Activated T-helper 1 cell treated with anti-CD3 and anti-CD28 coated beads, Interleukin-2, amount 50 U/mL, for 16 hours (primary cell): Measurements from ENCODE around the gene FAM120B.
A peak's percentile ranks its signal among the peaks of the same experiment; 100 is the strongest.
"Not testable (repeated sequence)": the region's sequence is repeated elsewhere in the genome, so short reads cannot be mapped to it uniquely, and the experiment has no call there.

ENCODE experiments used
- DNase-seq, 2 donors: peaks; one replicate each; pipeline ENCODE4 v3.0.0-alpha.2; 2020; ENCODE audit warnings: low read depth in 1 of 2, low spot score in 1 of 2

Gene FAM120B

GRCh38 chr6:170306324-170307079, at the start of gene FAM120B:
Gene FAM120B, plus strand, starts transcription at chr6:170306758. Its CDS starts 10,633 bp downstream, at chr6:170317391.
- DNase-seq, result peak; percentile 91 to 95

- DNase-seq, result no peak
These were observed 49.2 kb upstream of the FAM120B start for GRCh38 chr6:170257376-170257775.

DNA sequence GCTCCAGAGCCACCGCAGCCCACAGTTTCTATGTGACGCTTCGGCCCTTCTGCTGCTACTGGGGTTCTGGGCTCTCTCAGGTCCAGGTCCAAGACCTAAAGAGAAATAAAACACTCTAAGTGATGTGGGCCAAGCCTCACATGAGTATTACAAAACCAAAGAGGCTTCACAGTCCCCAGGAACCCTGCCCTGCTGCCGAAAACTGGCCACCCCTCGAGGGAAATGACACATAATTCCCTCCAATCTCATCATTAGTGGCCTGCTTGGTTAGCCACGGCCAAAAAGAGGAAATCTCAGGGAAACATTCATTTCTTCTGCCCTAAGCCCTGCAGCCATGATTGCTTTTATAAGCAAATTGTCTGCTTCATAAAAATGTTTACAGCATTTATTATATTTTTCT, 48.2 kb upstream of the FAM120B start:
- no peak for DNase-seq

DNA sequence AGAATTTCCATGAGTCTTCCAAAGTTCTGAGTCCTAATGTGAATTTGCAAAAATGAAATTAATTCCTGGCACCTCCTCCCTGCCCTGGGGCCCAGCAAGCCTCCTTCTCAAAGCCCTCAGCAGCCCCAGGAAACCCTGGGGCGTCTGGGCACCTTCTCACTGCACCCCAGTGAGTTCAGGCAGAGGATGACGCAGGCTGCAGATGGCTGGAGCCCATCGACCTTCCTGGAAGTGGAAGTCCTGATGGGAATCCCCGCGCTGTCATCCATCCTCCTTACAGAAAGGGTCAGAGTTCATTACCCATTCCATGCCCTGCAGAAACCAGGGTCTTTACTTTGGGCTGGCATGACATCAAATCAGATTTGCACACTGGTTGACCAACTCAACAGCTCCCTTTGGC, 47.3 kb upstream of the FAM120B start:
- no peak for DNase-seq

GRCh38 chr6:170260686-170261085, 45.9 kb upstream of the FAM120B start:
- no peak for DNase-seq

DNA sequence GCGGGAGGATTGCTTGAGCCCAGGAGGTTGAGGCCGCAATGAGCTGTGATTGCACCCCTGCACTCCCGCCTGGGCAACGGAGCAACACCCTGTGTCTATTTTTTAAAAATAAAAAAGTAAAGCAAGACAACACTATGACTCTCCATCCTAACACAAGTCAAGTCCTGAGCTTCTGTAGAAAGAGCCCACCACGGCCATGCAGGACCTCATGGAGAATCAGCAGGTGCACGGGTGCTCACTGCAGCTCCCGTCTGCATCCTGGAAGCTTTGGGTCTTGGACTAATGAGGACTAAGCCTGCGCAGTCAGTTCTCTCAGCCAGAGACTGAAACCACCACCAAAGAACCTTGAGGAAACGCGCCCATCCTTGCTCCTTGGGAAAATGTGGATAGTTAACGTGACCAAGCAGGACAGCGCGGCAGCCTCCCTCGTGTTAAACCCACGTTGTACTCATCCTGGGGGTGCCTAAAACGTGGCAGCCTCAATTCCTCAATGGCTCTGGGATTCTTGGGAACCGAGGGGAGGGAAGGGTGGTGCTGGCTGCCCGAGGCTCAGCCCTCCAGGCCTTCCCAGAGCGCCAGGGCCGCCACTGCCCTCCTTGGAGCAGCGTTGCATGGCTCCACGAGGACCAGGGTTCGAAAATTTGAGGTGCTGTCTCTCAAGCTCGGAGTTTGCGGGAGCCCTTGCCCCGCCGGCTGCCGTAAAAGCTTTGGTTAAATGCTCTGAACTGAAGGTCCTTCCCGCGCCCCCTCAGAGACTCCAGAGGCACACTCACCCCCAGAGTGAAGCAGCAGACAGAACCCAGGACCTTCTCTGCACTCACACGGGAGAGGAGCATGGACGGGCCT, 44.7 kb upstream of the FAM120B start:
- DNase-seq, result no peak

GRCh38 chr6:170262489-170263088, 44.0 kb upstream of the FAM120B start:
- no peak for DNase-seq

DNA sequence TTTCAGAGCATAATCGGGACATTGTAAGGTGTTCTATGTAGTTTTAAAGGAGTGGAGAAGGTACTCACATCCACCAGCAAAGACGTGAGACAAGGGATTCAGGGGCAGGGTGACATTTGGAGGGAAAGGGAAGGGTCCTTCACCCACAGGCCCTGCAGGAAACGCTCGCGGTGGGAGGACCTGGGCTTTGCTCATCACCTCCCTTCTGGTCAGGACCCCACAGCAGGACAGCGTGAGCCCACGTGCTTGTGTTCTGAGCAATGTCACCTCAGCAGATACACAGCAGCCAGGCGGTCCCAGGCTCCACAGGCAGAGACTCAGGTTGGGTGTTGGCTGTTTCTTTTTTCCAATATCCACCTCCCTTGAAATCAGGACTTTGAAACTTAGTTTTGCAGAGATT, 43.1 kb upstream of the FAM120B start:
- DNase-seq, result no peak

- DNase-seq, result no peak
These were observed 42.5 kb upstream of the FAM120B start for GRCh38 chr6:170264086-170264485.

GRCh38 chr6:170264644-170265043, 41.9 kb upstream of the FAM120B start:
- not testable (repeated sequence) for DNase-seq

DNA sequence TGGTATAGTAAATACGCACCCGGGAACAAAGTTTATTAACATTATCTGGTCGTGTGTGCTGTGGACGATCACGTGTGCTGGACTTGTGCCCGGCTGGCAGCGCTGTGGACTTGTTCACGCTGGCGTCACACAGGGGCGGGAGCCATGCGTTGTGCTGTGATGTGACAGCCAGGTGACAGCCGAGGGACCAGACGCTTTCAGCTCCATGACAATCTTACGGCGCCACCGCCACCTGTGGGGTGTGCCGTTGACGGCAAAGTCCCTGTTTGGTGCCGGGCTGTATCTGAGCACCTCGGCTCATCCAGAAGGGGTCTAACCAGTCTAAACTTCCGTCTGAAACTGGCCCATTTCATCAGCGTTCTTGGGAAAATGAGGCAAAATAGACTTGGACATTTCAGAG, 40.9 kb upstream of the FAM120B start:
- no peak for DNase-seq

- no peak for DNase-seq
These were observed 40.3 kb upstream of the FAM120B start for GRCh38 chr6:170266061-170266825.

GRCh38 chr6:170267688-170268087, 38.9 kb upstream of the FAM120B start:
- no peak for DNase-seq

GRCh38 chr6:170268216-170269129, 38.1 kb upstream of the FAM120B start:
- DNase-seq, result no peak

DNA sequence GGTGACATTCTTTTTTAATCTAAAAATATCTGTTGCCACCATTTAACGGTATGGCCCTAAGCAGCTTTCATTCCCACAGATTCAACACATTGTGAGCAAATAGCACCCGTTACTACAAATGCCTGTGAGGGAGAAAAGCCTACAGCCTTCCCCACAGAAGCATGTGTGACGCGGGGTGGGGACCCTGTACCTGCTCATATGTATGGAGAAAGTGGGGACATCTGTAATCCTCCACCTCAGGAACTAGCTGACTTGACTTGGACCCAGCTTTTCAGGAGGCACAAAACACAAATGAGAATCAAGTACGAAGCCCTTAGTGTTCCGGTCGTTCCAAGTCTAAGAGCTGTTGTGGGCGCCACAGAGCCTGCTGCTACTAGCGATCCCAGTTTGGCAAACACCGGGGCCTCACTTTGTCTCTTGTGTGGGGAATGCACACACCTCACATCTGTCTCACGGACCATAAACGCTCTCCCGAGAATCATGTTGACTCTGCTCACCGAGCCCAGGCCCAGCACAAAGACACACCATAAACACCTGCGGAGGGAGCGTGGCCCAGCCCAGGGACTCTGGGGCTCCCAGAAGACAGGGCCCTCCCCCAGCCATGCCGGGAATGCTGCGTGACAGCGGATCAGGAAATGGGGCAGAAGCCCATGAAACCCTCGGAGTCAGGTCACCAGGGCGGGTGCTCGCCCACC, 37.3 kb upstream of the FAM120B start:
- DNase-seq, result no peak

DNA sequence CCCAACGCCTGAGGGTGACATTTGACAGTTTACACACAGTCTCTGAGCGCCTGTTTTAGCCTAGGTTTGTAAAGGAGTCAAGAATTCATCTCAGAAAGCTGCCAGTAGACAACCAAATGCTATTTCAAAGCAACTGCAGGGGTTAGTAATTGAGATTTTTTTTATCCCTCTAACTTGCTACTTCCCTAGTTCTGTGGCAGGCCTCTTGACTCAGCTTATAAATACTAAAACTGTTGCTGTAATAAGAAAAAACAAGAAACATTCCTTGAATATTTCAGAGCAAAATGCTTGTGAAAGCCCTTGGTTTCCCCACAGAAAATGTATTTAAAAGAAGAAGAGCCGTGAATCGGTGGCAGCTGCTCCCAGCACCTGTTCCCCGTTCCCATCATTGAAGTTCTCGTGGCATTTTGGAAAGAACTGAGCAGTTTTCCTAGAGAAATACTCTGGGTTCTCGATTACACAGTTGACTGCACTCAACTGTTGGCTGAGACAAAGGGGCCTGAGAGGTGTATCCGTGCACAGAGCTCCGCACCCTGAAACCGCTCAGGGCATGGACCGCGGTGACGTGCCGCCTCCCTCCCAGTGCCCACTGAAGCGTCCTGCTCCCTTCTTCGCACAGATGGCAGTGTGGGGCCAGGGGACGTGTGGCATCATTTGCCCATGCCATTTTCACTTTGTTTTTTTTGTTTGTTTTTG, 36.6 kb upstream of the FAM120B start:
- DNase-seq, result no peak

DNA sequence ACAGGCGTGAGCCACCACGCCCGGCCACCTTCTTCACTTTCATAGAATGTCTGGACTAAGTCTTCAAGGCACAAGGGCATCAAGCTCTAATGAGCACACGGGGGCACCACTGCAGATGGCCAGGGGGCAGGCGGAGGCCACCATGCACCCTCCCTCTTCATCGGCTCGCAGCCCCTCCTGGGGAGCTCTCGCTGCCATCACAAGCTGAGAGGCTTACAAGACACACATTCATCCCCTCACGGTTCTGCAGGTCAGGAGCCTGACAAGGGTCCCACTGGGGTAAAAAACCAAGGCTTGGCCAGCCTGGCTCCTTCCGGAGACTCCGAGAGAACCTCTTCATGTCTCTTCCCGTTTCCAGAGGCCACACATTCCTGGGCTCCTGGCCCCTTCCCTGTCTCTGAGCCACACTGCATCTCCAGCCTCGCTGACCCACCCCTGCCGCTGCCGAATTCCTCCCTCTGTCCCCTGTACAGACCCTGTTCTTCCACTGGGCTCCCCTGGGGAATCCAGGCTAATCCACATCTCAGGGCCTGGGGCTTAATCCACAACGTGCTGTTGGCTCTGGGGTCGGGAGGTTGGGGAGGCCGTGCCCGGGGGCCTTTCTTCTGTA, 35.5 kb upstream of the FAM120B start:
- no peak for DNase-seq

GRCh38 chr6:170271771-170272314, 34.7 kb upstream of the FAM120B start:
- peak; percentile 21 to 53 for DNase-seq
